ENCODE data around the gene SOX21.

The SOX21 gene

GRCh38 chr13:94696171-94696570 is 16.2 kb downstream of the SOX21 start:
- TF ChIP-seq CTCF (conservative IDR thresholded peaks at IDR 0.05; ENCODE audit: low read depth, low read length), result no peak
- no peak for DNase-seq (ENCODE audit: low read depth)

DNA sequence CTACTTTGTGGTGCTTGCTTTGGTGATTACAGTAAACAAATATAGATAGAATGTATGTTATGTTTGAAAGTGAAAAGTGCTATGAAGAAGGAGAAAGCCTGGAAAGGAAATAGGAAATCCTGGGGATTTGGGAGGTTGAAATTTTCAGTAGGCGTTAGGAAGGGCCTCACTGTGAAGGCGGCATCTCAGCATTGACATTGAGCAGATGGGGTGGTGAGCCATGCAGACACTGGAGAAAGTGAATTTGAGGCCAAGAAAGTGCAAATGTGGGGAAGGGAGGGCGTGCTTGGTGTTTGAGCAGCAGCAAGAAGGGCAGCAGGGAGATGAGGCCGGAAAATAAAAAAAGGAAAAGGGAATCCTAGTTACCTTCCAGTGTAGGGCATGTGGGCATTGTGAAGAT is 20.3 kb downstream of the SOX21 start:
- TF ChIP-seq CTCF (conservative IDR thresholded peaks at IDR 0.05; ENCODE audit: low read depth, low read length), result no peak
- DNase-seq (ENCODE audit: low read depth), result no peak
- H3K4me3 ChIP-seq (ENCODE audit: low read length), result no peak overlapping the region

More at GRCh38 chr13:94696171-94696570, 16.2 kb downstream of the SOX21 start:
- no peak overlapping the region for H3K4me3 ChIP-seq (ENCODE audit: low read length)

DNA sequence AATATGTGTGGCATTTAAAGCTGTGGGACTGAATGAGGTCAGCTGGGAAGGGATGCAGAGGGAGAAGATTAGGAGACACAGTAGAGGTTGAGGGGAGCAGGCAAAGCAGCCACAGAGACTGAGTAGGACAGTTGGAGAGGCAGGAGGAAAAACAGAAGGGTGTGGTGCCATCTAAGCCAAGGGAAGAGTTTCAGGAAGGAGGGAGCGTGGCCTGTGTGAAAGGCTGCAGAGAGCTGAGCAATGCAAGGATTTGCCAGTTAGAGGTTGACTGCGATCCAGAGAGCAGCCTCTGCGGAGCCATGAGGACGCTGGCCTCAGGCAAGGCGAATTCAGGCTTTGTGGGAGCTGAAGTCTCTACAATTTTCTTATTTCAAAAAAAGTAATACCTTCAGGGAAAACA is 28.9 kb downstream of the SOX21 start:
- TF ChIP-seq CTCF (conservative IDR thresholded peaks at IDR 0.05; ENCODE audit: low read depth, low read length), result no peak
- H3K4me3 ChIP-seq (ENCODE audit: low read length), result no peak overlapping the region
- DNase-seq (ENCODE audit: low read depth), result no peak

DNA sequence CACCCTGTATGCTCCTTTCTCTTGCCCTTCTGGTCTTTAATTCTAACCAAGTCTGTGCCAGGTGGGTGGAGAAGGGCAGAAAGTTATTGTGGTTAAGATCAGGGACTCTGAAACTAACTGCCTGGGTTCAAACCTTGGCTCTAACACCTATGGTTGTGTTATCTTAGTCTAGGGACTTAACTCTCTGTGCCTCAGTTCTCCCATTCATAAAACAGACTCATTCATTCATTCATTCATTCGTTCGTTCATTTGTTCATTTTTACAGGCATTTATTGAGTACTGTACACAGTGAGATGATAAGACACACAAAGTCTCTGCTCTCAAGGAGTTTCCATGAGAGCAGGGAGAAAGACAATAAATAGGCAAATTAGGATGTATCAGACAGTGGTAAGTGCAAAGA is 30.1 kb downstream of the SOX21 start:
- TF ChIP-seq CTCF (conservative IDR thresholded peaks at IDR 0.05; ENCODE audit: low read depth, low read length), result no peak
- DNase-seq (ENCODE audit: low read depth), result no peak

DNA sequence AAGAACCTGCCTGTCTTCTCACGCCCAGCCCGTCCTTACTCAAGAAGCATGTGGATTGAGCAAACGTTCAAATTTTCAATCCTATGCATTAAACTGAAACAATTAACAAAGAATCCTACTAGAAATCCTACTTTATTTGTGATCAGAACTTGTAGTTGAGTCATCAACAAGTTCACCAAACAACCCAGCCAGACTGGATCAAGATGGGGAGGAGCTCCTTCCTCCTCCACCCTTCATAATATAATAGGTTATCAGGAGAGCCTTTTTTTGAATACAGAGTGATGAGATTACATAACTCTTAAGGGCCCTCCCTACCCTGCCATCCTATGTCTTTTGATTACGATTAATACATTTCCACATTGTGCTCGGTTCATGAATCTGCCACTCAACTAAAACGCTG is 32.7 kb downstream of the SOX21 start:
- TF ChIP-seq CTCF (conservative IDR thresholded peaks at IDR 0.05; ENCODE audit: low read depth, low read length), result no peak
- DNase-seq (ENCODE audit: low read depth), result no peak
- H3K4me3 ChIP-seq (ENCODE audit: low read length), result no peak overlapping the region

More for the DNA sequence above, 30.1 kb downstream of the SOX21 start:
- H3K4me3 ChIP-seq (ENCODE audit: low read length), result no peak overlapping the region

- H3K4me3 ChIP-seq (ENCODE audit: low read length), result no peak overlapping the region
- no peak for TF ChIP-seq CTCF (conservative IDR thresholded peaks at IDR 0.05; ENCODE audit: low read depth, low read length)
- no peak for DNase-seq (ENCODE audit: low read depth)
Measured at GRCh38 chr13:94678845-94679244, 33.5 kb downstream of the SOX21 start.

DNA sequence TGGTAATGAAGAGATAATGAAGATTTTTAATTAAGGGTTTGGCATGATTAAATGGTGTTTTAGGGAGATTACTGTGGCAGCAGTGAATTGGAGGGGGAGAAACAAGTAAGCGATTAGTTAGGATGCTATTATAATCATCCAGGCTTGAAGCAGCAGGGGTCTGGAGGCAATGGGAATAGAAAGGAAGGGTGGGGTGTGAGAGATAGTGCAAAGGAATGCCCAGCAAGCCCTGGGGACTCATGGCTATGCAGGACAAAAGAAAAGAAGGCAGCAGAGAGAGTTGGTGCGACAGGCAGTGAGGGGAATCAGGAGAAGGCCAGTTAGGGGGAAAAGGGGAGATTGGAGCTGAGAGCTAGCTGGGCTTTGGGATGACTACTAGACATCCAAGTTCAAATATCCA is 34.5 kb downstream of the SOX21 start:
- no peak overlapping the region for H3K4me3 ChIP-seq (ENCODE audit: low read length)
- DNase-seq (ENCODE audit: low read depth), result no peak
- TF ChIP-seq CTCF (conservative IDR thresholded peaks at IDR 0.05; ENCODE audit: low read depth, low read length), result no peak
